ENCODE data around the gene LURAP1L.

- no peak for TF ChIP-seq EZH2 (IDR thresholded peaks at IDR 0.05; ENCODE audit: low read length, missing control alignments)
- TF ChIP-seq CTCF (conservative IDR thresholded peaks at IDR 0.05 in 1 of 2, IDR thresholded peaks at IDR 0.05 in 1 of 2; ENCODE audit: low read depth in 1 of 2, low read length in 2 of 2): no peak
These were observed 9.6 kb upstream of the LURAP1L start for GRCh38 chr9:12765088-12765798.
